Stomach (tissue), 4 donors: ENCODE measurements around the gene OLA1.

ENCODE experiments used
- CTCF ChIP-seq, 7 experiments: fragments of 450-650 bp in 4 of 7; fragments of 200-600 bp in 3 of 7; sonication (generic) in 3 of 7; IDR thresholded peaks; one replicate each; pipeline ENCODE4 v1.5.1; 2016 to 2019; ENCODE audit warnings: antibody characterized with exemption in 7 of 7, control low read depth in 2 of 7, mild to moderate bottlenecking in 1 of 7
- EP300 ChIP-seq: sonication (generic); formaldehyde crosslinking; IDR thresholded peaks from one replicate; pipeline ENCODE4 v1.6.1; 2017; ENCODE audit warnings: antibody characterized with exemption
- POLR2A ChIP-seq, 4 donors: fragments of 450-650 bp; IDR thresholded peaks; one replicate each; pipeline ENCODE4 v1.6.1; 2016; ENCODE audit warnings: antibody characterized with exemption in 4 of 4, control low read depth in 2 of 4, mild to moderate bottlenecking in 1 of 4, moderate library complexity in 1 of 4
- POLR2AphosphoS5 ChIP-seq, 3 donors: sonication (generic); formaldehyde crosslinking; IDR thresholded peaks; one replicate each; pipeline ENCODE4 v1.6.1; 2016; ENCODE audit warnings: antibody characterized with exemption in 3 of 3

DNA sequence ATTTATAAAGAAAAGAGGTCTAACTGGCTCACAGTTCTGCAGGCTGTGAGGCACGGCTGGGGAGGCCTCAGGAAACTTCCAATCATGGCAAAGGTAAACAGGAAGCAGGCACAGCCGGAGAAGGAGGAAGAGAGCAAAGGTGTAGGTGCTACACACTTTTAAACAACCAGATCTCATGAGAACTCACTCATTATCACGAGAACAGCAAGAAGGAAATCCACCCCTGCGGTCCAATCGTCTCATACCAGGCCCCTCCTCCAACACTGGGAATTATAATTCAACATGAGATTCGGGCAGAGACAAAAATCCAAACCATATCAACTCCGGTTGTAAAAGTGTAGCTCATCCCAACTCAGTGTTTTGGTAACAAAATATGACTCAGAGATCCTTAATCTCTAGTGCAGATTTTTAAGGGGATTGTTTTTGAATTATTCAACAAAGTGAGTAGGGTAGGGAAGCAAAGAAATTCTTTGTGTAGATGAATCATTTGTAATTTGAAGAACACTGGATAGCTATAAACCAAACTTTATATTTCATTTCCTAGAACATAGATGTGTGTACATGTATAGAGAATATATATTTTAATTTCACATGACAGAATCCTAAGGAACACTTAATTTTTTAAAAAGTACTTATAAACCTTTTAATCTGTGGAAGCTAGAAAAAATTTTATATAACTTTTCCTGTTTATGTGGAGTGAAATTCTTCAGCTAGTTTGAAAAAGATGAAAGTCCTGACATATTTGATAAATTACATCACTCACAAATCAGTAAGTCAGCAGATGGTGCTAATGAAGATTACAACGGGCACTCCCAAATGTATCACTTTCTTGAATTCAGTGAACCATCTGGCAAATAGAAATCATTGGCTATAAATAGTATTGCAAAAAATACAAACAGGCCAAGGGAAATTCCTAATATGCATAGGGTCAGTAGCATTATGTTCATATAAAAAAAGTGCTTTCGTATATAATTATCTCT, 130.1 kb downstream of the OLA1 start:
- TF ChIP-seq CTCF (IDR thresholded peaks at IDR 0.05) (no peak), POLR2A (IDR thresholded peaks at IDR 0.05) (no peak), POLR2AphosphoS5 (IDR thresholded peaks at IDR 0.05) (no peak), EP300 (no peak)
